CD14-positive monocyte (primary cell): Measurements from ENCODE around the gene SLC25A42. TPM values are rescaled to one million over a fixed set of nuclear protein-coding genes. Genes with fewer than 3 reads are reported as not detected.

ENCODE experiments used
- DNase-seq, 3 donors: peaks; one replicate each; pipeline ENCODE4 v3.0.0-alpha.2; 2011 to 2022
- H2AFZ ChIP-seq: 2 replicates; pipeline ENCODE4 v1.6.0; 2012; ENCODE audit warnings: mild to moderate bottlenecking, low read depth, low read length, inconsistent platforms; ENCODE audit not compliant: insufficient read depth, poor library complexity, severe bottlenecking
- H3K27ac ChIP-seq, 2 donors: 1 replicate in 1 of 2; 2 replicates in 1 of 2; pipeline ENCODE4 v1.5.1; 2012 to 2013; ENCODE audit warnings: low read length in 2 of 2, control low read depth in 1 of 2, inconsistent platforms in 1 of 2, low read depth in 1 of 2, mild to moderate bottlenecking in 1 of 2
- H3K27me3 ChIP-seq, 2 donors: one replicate each; pipeline versions ENCODE4 v1.6.0 to v1.6.1; 2011 to 2013; ENCODE audit warnings: low read length in 2 of 2; ENCODE audit not compliant: control insufficient read depth in 2 of 2, insufficient read depth in 2 of 2
- H3K36me3 ChIP-seq, 2 donors: replicated peaks in 1 of 2; 1 replicate in 1 of 2; 2 replicates in 1 of 2; pipeline versions ENCODE4 v1.5.1 to v1.6.1; 2012 to 2013; ENCODE audit warnings: low read length in 2 of 2, control low read depth in 1 of 2, inconsistent platforms in 1 of 2, mild to moderate bottlenecking in 1 of 2; ENCODE audit not compliant: insufficient read depth in 2 of 2, control insufficient read depth in 1 of 2
- H3K4me1 ChIP-seq, 2 donors: 1 replicate in 1 of 2; 2 replicates in 1 of 2; pipeline versions ENCODE4 v1.5.1 to v1.6.1; 2012 to 2013; ENCODE audit warnings: low read length in 2 of 2, control low read depth in 1 of 2, inconsistent platforms in 1 of 2, mild to moderate bottlenecking in 1 of 2, moderate library complexity in 1 of 2; ENCODE audit not compliant: insufficient read depth in 2 of 2, control insufficient read depth in 1 of 2
- H3K4me2 ChIP-seq: replicated peaks from 2 replicates; pipeline ENCODE3; 2012; ENCODE audit warnings: low read length, moderate library complexity, mild to moderate bottlenecking; ENCODE audit not compliant: poor library complexity, severe bottlenecking; ENCODE audit errors: extremely low read depth
- H3K4me3 ChIP-seq, 3 experiments: fragments of 200-600 bp in 1 of 3; sonication (generic) in 1 of 3; replicated peaks in 1 of 3; 1 replicate in 2 of 3; 2 replicates in 1 of 3; pipeline ENCODE4 v1.5.1; 2011 to 2013; ENCODE audit warnings: low read length in 3 of 3, mild to moderate bottlenecking in 3 of 3, control low read depth in 2 of 3, low read depth in 2 of 3, inconsistent platforms in 1 of 3, moderate library complexity in 1 of 3
- H3K79me2 ChIP-seq: 2 replicates; pipeline ENCODE4 v1.6.0; 2012; ENCODE audit warnings: mild to moderate bottlenecking, control low read depth, inconsistent platforms, low read length, moderate library complexity; ENCODE audit not compliant: insufficient read depth
- H3K9ac ChIP-seq: 2 replicates; pipeline ENCODE4 v1.6.0; 2017; ENCODE audit warnings: low read length, mild to moderate bottlenecking; ENCODE audit not compliant: insufficient read depth, poor library complexity, severe bottlenecking
- H3K9me3 ChIP-seq, 2 donors: replicated peaks in 1 of 2; 1 replicate in 1 of 2; 2 replicates in 1 of 2; pipeline versions ENCODE4 v1.5.1 to v1.6.1; 2012 to 2013; ENCODE audit warnings: low read length in 2 of 2, control low read depth in 1 of 2; ENCODE audit not compliant: control insufficient read depth in 1 of 2, insufficient read depth in 1 of 2
- H4K20me1 ChIP-seq: 2 replicates; pipeline ENCODE4 v1.6.0; 2012; ENCODE audit warnings: mild to moderate bottlenecking, low read length, control low read depth, moderate library complexity; ENCODE audit not compliant: insufficient read depth
- H3K27ac Mint-ChIP-seq, 7 donors: one replicate each; pipeline ENCODE4 v1.8.0; 2020; ENCODE audit warnings: mild to moderate bottlenecking in 7 of 7, mixed read lengths in 7 of 7, moderate library complexity in 6 of 7, inconsistent platforms in 2 of 7
- H3K27me3 Mint-ChIP-seq, 3 donors: one replicate each; pipeline ENCODE4 v1.8.0; 2021 to 2022; ENCODE audit warnings: low read depth in 3 of 3, mild to moderate bottlenecking in 3 of 3, mixed read lengths in 3 of 3, moderate library complexity in 3 of 3, inconsistent platforms in 1 of 3
- H3K36me3 Mint-ChIP-seq, 2 donors: one replicate each; pipeline ENCODE4 v1.8.0; 2020; ENCODE audit warnings: mixed read lengths in 2 of 2, inconsistent platforms in 1 of 2, mild to moderate bottlenecking in 1 of 2
- H3K4me1 Mint-ChIP-seq: one replicate; pipeline ENCODE4 v1.8.0; 2020; ENCODE audit warnings: mild to moderate bottlenecking, mixed read lengths
- H3K4me3 Mint-ChIP-seq, 2 donors: one replicate each; pipeline ENCODE4 v1.8.0; 2020; ENCODE audit warnings: mild to moderate bottlenecking in 2 of 2, mixed read lengths in 2 of 2, moderate library complexity in 1 of 2
- H3K9me3 Mint-ChIP-seq, 7 donors: one replicate each; pipeline ENCODE4 v1.8.0; 2020 to 2022; ENCODE audit warnings: mixed read lengths in 7 of 7, mild to moderate bottlenecking in 6 of 7, moderate library complexity in 6 of 7, inconsistent platforms in 2 of 7
- WGBS: methylation state at CpG from one replicate; pipeline ENCODE4 v1.1.5; 2013; ENCODE audit warnings: missing lambda C conversion rate; ENCODE audit not compliant: insufficient coverage; 5-methylcytosine and 5-hydroxymethylcytosine counted together
- intact Hi-C, 2 donors: fragments of 100-400 bp; cut with micrococcal nuclease; formaldehyde crosslinking; loops; one replicate each; pipeline versions ENCODE4 v1.15.0 to v1.15.1; 2023
- polyA plus RNA-seq, 3 donors: library from polyadenylated mRNA; depleted of rRNA in 1 of 3; unstranded in 2 of 3; stranded (reverse) in 1 of 3; fragments of 300-500 nt in 2 of 3; fragments of >200 nt in 1 of 3; fragmentation: Illumina TruSeq in 2 of 3; gene quantifications; 1 replicate in 2 of 3; 2 replicates in 1 of 3; pipeline ENCODE4 v1.2.3, GENCODE V29; 2012 to 2021
- TF ChIP-seq, protein P1 (sequence below): fragments of 200-600 bp; IDR thresholded peaks from one replicate; pipeline ENCODE4 v1.8.0; 2022; ENCODE audit warnings: antibody characterized with exemption, mild to moderate bottlenecking

The SLC25A42 gene
- polyA plus RNA-seq, 3 donors: 0.68 to 3.1 (median 1.1) TPM

DNA sequence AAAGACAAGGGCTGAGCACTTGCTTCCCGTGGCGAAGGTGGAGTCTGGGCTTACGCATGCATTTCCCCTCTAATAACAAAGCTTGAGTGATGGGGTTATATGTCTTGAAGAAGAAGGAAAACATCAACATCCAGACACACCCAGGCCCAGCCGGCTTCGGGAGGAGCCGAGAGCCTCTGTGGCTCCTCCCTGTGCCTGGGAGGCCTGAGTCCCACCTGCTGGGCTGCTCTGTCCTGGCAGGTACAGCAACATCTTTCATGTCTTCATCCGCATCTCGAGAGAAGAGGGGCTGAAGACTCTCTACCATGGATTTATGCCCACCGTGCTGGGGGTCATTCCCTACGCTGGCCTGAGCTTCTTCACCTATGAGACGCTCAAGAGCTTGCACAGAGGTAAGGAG, 43.9 kb downstream of the SLC25A42 start:
- H3K4me3 ChIP-seq: no peak overlapping the region
- Mint-ChIP-seq H3K4me3 (no peak overlapping the region), H3K9me3 (peaks cover 0 to 3% (median 0%) of the 10 kb centered on the region in 7 donors), H3K36me3 (peaks cover 0 to 2% of the 10 kb centered on the region in 2 donors), H3K27me3 (peaks cover 5 to 13% (median 12%) of the 10 kb centered on the region in 3 donors), H3K27ac (no peak overlapping the region), H3K4me1 (peaks cover 9% of the 10 kb centered on the region)
- 100% methylated on average over 2 of the region's 11 CpGs for WGBS
- no peak overlapping the region for H3K9ac ChIP-seq
- no peaks in the 10 kb centered on the region for H3K9me3 ChIP-seq
- no peaks in the 10 kb centered on the region for H4K20me1 ChIP-seq
- peaks cover 0 to 3% of the 10 kb centered on the region in 2 donors for H3K27me3 ChIP-seq
- peaks cover 0 to 8% of the 10 kb centered on the region in 2 donors for H3K4me1 ChIP-seq
- no peak overlapping the region for H3K4me2 ChIP-seq
- H3K27ac ChIP-seq: no peak overlapping the region
- no peak for DNase-seq
- TF ChIP-seq, protein P1, sequence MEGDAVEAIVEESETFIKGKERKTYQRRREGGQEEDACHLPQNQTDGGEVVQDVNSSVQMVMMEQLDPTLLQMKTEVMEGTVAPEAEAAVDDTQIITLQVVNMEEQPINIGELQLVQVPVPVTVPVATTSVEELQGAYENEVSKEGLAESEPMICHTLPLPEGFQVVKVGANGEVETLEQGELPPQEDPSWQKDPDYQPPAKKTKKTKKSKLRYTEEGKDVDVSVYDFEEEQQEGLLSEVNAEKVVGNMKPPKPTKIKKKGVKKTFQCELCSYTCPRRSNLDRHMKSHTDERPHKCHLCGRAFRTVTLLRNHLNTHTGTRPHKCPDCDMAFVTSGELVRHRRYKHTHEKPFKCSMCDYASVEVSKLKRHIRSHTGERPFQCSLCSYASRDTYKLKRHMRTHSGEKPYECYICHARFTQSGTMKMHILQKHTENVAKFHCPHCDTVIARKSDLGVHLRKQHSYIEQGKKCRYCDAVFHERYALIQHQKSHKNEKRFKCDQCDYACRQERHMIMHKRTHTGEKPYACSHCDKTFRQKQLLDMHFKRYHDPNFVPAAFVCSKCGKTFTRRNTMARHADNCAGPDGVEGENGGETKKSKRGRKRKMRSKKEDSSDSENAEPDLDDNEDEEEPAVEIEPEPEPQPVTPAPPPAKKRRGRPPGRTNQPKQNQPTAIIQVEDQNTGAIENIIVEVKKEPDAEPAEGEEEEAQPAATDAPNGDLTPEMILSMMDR: no peak
- intact Hi-C loops: no loop called here
- H2AFZ ChIP-seq: no peak overlapping the region
- no peaks in the 10 kb centered on the region for H3K79me2 ChIP-seq
- H3K36me3 ChIP-seq: no peaks in the 10 kb centered on the region

DNA sequence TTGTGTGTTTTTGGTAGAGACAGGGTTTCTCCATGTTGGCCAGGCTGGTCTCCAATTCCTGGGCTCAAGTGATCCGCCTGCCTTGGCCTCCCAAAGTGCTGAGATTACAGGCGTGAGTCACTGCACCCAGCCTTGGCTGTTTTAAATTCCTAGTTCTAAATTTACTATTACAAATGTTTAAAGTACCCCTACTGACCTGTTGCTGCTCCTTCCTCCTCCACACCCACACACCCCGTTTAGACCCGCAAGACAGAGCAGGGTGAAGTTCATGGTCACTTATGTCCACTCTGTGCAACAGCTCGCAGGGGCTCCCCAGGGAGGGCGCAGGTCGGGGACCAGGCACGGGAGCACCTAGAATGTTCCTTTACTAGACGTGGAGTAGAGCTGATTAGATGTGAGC, 45.8 kb downstream of the SLC25A42 start:
- Histone ChIP-seq H3K36me3 (no peaks in the 10 kb centered on the region), H3K27ac (no peak overlapping the region), H3K4me1 (peaks cover 0 to 8% of the 10 kb centered on the region in 2 donors), H2AFZ (no peak overlapping the region), H3K9ac (no peak overlapping the region), H3K79me2 (no peaks in the 10 kb centered on the region), H3K4me3 (no peak overlapping the region), H4K20me1 (no peaks in the 10 kb centered on the region), H3K27me3 (peaks cover 0 to 3% of the 10 kb centered on the region in 2 donors), H3K9me3 (no peaks in the 10 kb centered on the region), H3K4me2 (no peak overlapping the region)
- Mint-ChIP-seq H3K27me3 (peaks cover 7 to 15% (median 12%) of the 10 kb centered on the region in 3 donors), H3K4me3 (no peak overlapping the region), H3K9me3 (peaks cover 0 to 3% (median 0%) of the 10 kb centered on the region in 7 donors), H3K36me3 (peaks cover 0 to 2% of the 10 kb centered on the region in 2 donors), H3K4me1 (peaks cover 9% of the 10 kb centered on the region), H3K27ac (no peak overlapping the region)
- intact Hi-C loops: no loop called here
- 96% methylated on average over 5 of the region's 9 CpGs for WGBS
- no peak for DNase-seq
- TF ChIP-seq, protein P1: no peak
